ENCODE measurements around the gene PDLIM1. TPM values are rescaled to one million over a fixed set of nuclear protein-coding genes. Genes with fewer than 3 reads are reported as not detected.

Gene PDLIM1
- total and polyA plus RNA-seq, 8 donors: 41.7 to 289 (median 182) TPM

DNA sequence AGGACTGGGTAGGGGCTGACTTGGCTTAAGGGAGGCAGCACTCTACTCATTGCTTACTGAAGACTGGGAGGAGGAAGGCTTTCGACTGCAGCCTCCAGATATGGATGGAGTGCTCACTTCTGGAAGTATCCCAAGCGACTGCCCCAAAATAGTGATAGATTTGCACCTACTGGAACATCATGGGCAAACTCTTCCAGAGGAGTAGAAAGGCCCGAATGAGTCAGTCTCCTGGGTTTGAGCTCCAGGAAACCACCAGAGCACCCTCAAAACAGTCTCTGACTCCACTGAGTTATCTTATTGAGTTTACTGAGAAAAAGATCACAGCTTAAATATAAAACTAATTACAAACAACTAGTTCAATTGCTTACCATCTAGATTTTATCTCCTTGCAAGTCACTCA, 37.2 kb upstream of the PDLIM1 start:
- Histone ChIP-seq H3K9me3 (no peaks in the 10 kb centered on the region), H3K4me1 (peaks cover 12 to 74% (median 41%) of the 10 kb centered on the region in 4 donors), H3K27ac (peak overlapping the region; percentile 50 to 89 (median 67)), H3K36me3 (peaks cover 5 to 70% (median 26%) of the 10 kb centered on the region in 4 donors), H3K27me3 (no peaks in the 10 kb centered on the region), H3K4me3 (no peak overlapping the region)
- DNase-seq: no peak
- WGBS, 5 donors: 36 to 80% (median 77%) methylated on average over 3 of the region's 3 CpGs
- TF ChIP-seq, protein P1, sequence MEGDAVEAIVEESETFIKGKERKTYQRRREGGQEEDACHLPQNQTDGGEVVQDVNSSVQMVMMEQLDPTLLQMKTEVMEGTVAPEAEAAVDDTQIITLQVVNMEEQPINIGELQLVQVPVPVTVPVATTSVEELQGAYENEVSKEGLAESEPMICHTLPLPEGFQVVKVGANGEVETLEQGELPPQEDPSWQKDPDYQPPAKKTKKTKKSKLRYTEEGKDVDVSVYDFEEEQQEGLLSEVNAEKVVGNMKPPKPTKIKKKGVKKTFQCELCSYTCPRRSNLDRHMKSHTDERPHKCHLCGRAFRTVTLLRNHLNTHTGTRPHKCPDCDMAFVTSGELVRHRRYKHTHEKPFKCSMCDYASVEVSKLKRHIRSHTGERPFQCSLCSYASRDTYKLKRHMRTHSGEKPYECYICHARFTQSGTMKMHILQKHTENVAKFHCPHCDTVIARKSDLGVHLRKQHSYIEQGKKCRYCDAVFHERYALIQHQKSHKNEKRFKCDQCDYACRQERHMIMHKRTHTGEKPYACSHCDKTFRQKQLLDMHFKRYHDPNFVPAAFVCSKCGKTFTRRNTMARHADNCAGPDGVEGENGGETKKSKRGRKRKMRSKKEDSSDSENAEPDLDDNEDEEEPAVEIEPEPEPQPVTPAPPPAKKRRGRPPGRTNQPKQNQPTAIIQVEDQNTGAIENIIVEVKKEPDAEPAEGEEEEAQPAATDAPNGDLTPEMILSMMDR (IDR thresholded peaks at IDR 0.05): no peak
- TF ChIP-seq POLR2AphosphoS5 (IDR thresholded peaks at IDR 0.05) (no peak), POLR2A (IDR thresholded peaks at IDR 0.05) (no peak), EP300 (IDR thresholded peaks at IDR 0.05) (no peak)
- intact Hi-C loops (cut with DNase I; ENCODE audit: low total_unique reads): no loop called here

DNA sequence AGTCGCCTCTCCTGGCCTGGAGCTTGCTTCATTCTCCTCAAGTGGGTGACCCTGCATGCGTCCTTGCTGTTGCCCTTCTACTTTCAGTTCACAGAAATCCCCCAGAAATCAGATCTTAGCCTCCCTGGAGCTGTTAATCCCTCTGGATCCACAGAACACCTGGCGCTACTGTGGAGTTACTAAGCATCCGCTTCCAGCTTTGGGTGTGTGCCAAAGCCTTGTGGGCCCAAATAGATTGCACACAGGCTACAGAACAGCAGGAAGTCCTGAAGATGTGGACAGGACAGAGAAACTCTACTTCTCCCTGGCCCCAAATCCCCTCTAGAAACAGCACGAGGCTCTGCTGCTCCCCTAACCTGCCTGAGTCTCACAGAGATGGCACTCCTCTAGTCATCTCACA, 36.6 kb upstream of the PDLIM1 start:
- WGBS, 5 donors: 23 to 45% (median 31%) methylated on average over 4 to 5 of the region's 5 CpGs
- peak; percentile 85 to 86 for DNase-seq
- peaks cover 3 to 70% (median 26%) of the 10 kb centered on the region in 4 donors for H3K36me3 ChIP-seq
- H3K27me3 ChIP-seq: no peaks in the 10 kb centered on the region
- intact Hi-C loops (cut with DNase I; ENCODE audit: low total_unique reads): no loop called here
- peaks cover 12 to 68% (median 41%) of the 10 kb centered on the region in 4 donors for H3K4me1 ChIP-seq
- peak overlapping the region; percentile 57 to 89 (median 67) for H3K27ac ChIP-seq
- H3K9me3 ChIP-seq: no peaks in the 10 kb centered on the region
- TF ChIP-seq, protein P1 (IDR thresholded peaks at IDR 0.05): peak in 2 of 7 experiments; percentile 10 to 12
- TF ChIP-seq POLR2A (IDR thresholded peaks at IDR 0.05) (no peak), POLR2AphosphoS5 (IDR thresholded peaks at IDR 0.05) (peak in 1 of 3 donors; percentile 71)
- H3K4me3 ChIP-seq: no peak overlapping the region

DNA sequence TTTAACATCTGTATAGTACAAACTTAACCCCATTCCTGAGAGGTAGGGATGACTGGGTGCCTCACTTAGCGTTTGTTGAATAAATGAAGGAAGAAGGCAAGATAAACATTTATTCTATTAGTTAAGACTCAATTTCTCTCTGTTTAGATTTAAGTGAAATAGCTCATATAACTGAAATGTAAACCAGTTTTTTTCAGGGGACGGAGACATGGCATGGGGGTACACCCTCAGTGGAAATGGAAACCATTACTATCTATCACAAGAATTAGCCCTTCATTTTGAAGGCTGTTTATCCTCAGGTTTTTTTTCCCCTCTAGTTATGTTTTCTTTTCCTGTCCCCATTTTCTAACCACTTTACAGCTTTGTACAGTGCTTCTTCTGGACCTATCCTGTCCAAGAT, 35.6 kb upstream of the PDLIM1 start:
- H3K4me1 ChIP-seq: peaks cover 12 to 58% (median 38%) of the 10 kb centered on the region in 4 donors
- peak overlapping the region in 4 of 5 donors; percentile 65 to 89 (median 78) for H3K27ac ChIP-seq
- H3K4me3 ChIP-seq: no peak overlapping the region
- intact Hi-C loops (cut with DNase I; ENCODE audit: low total_unique reads): no loop called here
- H3K9me3 ChIP-seq: no peaks in the 10 kb centered on the region
- no peak for TF ChIP-seq POLR2A (IDR thresholded peaks at IDR 0.05)
- no peak for TF ChIP-seq POLR2AphosphoS5 (IDR thresholded peaks at IDR 0.05)
- no peak for TF ChIP-seq EP300 (IDR thresholded peaks at IDR 0.05)
- TF ChIP-seq, protein P1 (IDR thresholded peaks at IDR 0.05): no peak
- no peak for DNase-seq
- peaks cover 0 to 70% (median 27%) of the 10 kb centered on the region in 4 donors for H3K36me3 ChIP-seq
- H3K27me3 ChIP-seq: no peaks in the 10 kb centered on the region
- 70 to 75% (median 75%) methylated on average over 2 of the region's 2 CpGs for WGBS, 5 donors

DNA sequence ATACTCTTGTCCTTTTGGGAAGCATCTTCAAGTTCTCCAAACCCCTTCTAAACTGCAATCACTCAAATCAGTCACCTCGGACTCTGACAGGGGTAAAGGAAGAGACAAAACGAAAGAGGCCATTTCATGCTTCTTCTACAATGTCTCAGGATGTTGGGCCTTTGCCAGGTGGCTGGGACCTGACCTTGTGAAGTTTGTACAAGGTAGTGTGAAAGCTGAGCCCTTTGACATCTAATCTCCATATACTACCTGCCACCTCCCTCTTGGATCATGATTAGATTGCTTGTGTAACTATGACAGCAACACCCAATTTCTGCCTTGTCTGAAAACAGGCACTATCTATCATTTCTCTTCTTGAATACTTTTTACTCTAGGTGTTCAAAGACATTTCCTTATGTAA, 35.1 kb upstream of the PDLIM1 start:
- peaks cover 1 to 70% (median 30%) of the 10 kb centered on the region in 4 donors for H3K36me3 ChIP-seq
- H3K9me3 ChIP-seq: no peaks in the 10 kb centered on the region
- intact Hi-C loops (cut with DNase I; ENCODE audit: low total_unique reads): no loop called here
- 30 to 49% (median 38%) methylated on average over 2 of the region's 2 CpGs for WGBS, 5 donors
- H3K4me3 ChIP-seq: no peak overlapping the region
- no peaks in the 10 kb centered on the region for H3K27me3 ChIP-seq
- DNase-seq: peak; percentile 49 to 60
- peaks cover 12 to 53% (median 34%) of the 10 kb centered on the region in 4 donors for H3K4me1 ChIP-seq
- peak overlapping the region in 2 of 5 donors; percentile 21 to 89 for H3K27ac ChIP-seq
- TF ChIP-seq POLR2A (IDR thresholded peaks at IDR 0.05): no peak
- TF ChIP-seq EP300 (IDR thresholded peaks at IDR 0.05): no peak
- TF ChIP-seq, protein P1 (IDR thresholded peaks at IDR 0.05): no peak
- TF ChIP-seq POLR2AphosphoS5 (IDR thresholded peaks at IDR 0.05): no peak
